Uterus (tissue), 2 donors: Measurements from ENCODE around the gene BACH2.

ENCODE experiments used
- POLR2A ChIP-seq, 2 donors: fragments of 450-650 bp; IDR thresholded peaks; one replicate each; pipeline ENCODE4 v1.6.1; 2016; ENCODE audit warnings: antibody characterized with exemption in 2 of 2, mild to moderate bottlenecking in 1 of 2, moderate library complexity in 1 of 2
- TF ChIP-seq, protein P1 (sequence below), 4 experiments: fragments of 200-600 bp in 2 of 4; fragments of 450-650 bp in 2 of 4; sonication (generic) in 2 of 4; IDR thresholded peaks; one replicate each; pipeline ENCODE4 v1.5.1; 2016 to 2019; ENCODE audit warnings: antibody characterized with exemption in 4 of 4, mild to moderate bottlenecking in 2 of 4, moderate library complexity in 1 of 4

- no peak for TF ChIP-seq POLR2A (IDR thresholded peaks at IDR 0.05)
- TF ChIP-seq, protein P1, sequence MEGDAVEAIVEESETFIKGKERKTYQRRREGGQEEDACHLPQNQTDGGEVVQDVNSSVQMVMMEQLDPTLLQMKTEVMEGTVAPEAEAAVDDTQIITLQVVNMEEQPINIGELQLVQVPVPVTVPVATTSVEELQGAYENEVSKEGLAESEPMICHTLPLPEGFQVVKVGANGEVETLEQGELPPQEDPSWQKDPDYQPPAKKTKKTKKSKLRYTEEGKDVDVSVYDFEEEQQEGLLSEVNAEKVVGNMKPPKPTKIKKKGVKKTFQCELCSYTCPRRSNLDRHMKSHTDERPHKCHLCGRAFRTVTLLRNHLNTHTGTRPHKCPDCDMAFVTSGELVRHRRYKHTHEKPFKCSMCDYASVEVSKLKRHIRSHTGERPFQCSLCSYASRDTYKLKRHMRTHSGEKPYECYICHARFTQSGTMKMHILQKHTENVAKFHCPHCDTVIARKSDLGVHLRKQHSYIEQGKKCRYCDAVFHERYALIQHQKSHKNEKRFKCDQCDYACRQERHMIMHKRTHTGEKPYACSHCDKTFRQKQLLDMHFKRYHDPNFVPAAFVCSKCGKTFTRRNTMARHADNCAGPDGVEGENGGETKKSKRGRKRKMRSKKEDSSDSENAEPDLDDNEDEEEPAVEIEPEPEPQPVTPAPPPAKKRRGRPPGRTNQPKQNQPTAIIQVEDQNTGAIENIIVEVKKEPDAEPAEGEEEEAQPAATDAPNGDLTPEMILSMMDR (IDR thresholded peaks at IDR 0.05) = no peak
These were observed 310.7 kb downstream of the BACH2 start for GRCh38 chr6:89985751-89986493.
